GM12801 (cell line): ENCODE data around the gene SNAPC4.

Source experiments
- TF ChIP-seq, protein P1 (sequence below): IDR thresholded peaks from one replicate; pipeline ENCODE4 v1.5.1; 2011; ENCODE audit warnings: control low read depth; ENCODE audit not compliant: insufficient read length; ENCODE audit errors: extremely low read depth

SNAPC4 gene

GRCh38 chr9:136358016-136358415, 42.0 kb downstream of the SNAPC4 start:
- TF ChIP-seq, protein P1, sequence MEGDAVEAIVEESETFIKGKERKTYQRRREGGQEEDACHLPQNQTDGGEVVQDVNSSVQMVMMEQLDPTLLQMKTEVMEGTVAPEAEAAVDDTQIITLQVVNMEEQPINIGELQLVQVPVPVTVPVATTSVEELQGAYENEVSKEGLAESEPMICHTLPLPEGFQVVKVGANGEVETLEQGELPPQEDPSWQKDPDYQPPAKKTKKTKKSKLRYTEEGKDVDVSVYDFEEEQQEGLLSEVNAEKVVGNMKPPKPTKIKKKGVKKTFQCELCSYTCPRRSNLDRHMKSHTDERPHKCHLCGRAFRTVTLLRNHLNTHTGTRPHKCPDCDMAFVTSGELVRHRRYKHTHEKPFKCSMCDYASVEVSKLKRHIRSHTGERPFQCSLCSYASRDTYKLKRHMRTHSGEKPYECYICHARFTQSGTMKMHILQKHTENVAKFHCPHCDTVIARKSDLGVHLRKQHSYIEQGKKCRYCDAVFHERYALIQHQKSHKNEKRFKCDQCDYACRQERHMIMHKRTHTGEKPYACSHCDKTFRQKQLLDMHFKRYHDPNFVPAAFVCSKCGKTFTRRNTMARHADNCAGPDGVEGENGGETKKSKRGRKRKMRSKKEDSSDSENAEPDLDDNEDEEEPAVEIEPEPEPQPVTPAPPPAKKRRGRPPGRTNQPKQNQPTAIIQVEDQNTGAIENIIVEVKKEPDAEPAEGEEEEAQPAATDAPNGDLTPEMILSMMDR, result no peak

- TF ChIP-seq, protein P1, result no peak
Observed at GRCh38 chr9:136357202-136357725, 42.7 kb downstream of the SNAPC4 start.

- TF ChIP-seq, protein P1, result no peak
Observed at GRCh38 chr9:136355616-136356557, 44.1 kb downstream of the SNAPC4 start.

- TF ChIP-seq, protein P1, result no peak
Observed at GRCh38 chr9:136354592-136355085, 45.3 kb downstream of the SNAPC4 start.

- TF ChIP-seq, protein P1, result no peak
Observed at GRCh38 chr9:136353757-136354488, 46.0 kb downstream of the SNAPC4 start.

- TF ChIP-seq, protein P1, result no peak
Observed at GRCh38 chr9:136353088-136353487, 46.9 kb downstream of the SNAPC4 start.

DNA sequence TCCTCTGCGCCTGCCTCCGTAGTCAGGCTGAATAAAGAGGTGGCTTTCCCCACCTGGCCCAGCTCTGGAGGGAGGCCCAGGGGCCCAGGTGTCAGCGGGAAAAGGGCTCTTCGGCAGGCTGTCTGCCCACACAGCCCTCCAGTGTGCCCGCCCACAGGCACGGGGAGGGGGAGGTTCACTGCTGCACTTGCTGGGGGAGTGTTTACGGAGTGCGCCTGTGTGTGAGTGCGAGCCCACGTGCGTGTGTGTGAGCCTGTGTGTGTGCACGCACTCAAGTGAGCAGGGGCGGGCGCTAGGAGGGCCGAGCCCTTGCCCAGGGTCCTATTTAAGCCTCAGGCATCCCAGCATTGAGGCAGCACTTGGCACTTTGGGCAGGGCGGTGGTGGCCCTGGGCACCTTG, 47.3 kb downstream of the SNAPC4 start:
- TF ChIP-seq, protein P1, result no peak
